Gastroesophageal sphincter (tissue), 4 donors: ENCODE results near the gene AGBL1. TPM values are rescaled to one million over a fixed set of nuclear protein-coding genes. Genes with fewer than 3 reads are reported as not detected.

ENCODE experiments used
- ATAC-seq: fragments of 150-250 bp; one replicate; pipeline ENCODE4 v1.9.1; 2016; ENCODE audit warnings: mild to moderate bottlenecking, moderate library complexity
- H3K27ac ChIP-seq, 4 donors: fragments of 200-600 bp; sonication (generic) in 3 of 4; 1 replicate in 3 of 4; 2 replicates in 1 of 4; pipeline ENCODE4 v1.5.1; 2016 to 2019
- H3K27me3 ChIP-seq: fragments of 200-600 bp; sonication (generic); one replicate; pipeline ENCODE4 v1.5.1; 2019
- H3K36me3 ChIP-seq, 2 donors: fragments of 200-600 bp; sonication (generic); one replicate each; pipeline ENCODE4 v1.5.1; 2019; ENCODE audit warnings: control low read depth in 1 of 2
- H3K4me1 ChIP-seq, 3 donors: fragments of 200-600 bp; sonication (generic); 1 replicate in 2 of 3; 2 replicates in 1 of 3; pipeline ENCODE4 v1.5.1; 2016 to 2019; ENCODE audit warnings: control low read depth in 2 of 3
- H3K4me3 ChIP-seq, 2 donors: fragments of 200-600 bp; sonication (generic); one replicate each; pipeline ENCODE4 v1.5.1; 2019; ENCODE audit warnings: mild to moderate bottlenecking in 1 of 2, moderate library complexity in 1 of 2
- H3K9me3 ChIP-seq, 3 donors: fragments of 200-600 bp; sonication (generic); one replicate each; pipeline ENCODE4 v1.5.1; 2017 to 2019; ENCODE audit warnings: control low read depth in 2 of 3
- CTCF ChIP-seq, 4 experiments: fragments of 200-600 bp in 2 of 4; fragments of 450-650 bp in 2 of 4; sonication (generic) in 1 of 4; IDR thresholded peaks; one replicate each; pipeline ENCODE4 v1.5.1; 2017 to 2019; ENCODE audit warnings: antibody characterized with exemption in 4 of 4, mild to moderate bottlenecking in 2 of 4, moderate library complexity in 2 of 4
- EP300 ChIP-seq: sonication (generic); formaldehyde crosslinking; IDR thresholded peaks from one replicate; pipeline ENCODE4 v1.6.1; 2017; ENCODE audit warnings: antibody characterized with exemption, mild to moderate bottlenecking
- POLR2A ChIP-seq, 2 donors: fragments of 450-650 bp; IDR thresholded peaks; one replicate each; pipeline ENCODE4 v1.6.1; 2017; ENCODE audit warnings: antibody characterized with exemption in 2 of 2, mild to moderate bottlenecking in 2 of 2, moderate library complexity in 1 of 2
- POLR2AphosphoS5 ChIP-seq: sonication (generic); formaldehyde crosslinking; IDR thresholded peaks from one replicate; pipeline ENCODE4 v1.6.1; 2017; ENCODE audit warnings: antibody characterized with exemption
- WGBS, 2 donors: methylation state at CpG; one replicate each; pipeline ENCODE4 v1.1.5; 2018; ENCODE audit warnings: low coverage in 1 of 2; 5-methylcytosine and 5-hydroxymethylcytosine counted together
- total RNA-seq, 4 donors: library from RNA; depleted of rRNA; stranded (reverse); fragments of >200 nt; gene quantifications; one replicate each; pipeline ENCODE4 v1.1.0, GENCODE V29; 2016

AGBL1 gene
- total RNA-seq, 4 donors from 2014 or later, result 0.12 to 0.13 TPM; not detected in 2

- WGBS, 2 donors, result 71 to 75% methylated on average over 1 of the region's 1 CpG
- Histone ChIP-seq H3K27me3 (no peaks in the 10 kb centered on the region), H3K9me3 (no peaks in the 10 kb centered on the region), H3K36me3 (no peaks in the 10 kb centered on the region), H3K4me3 (no peak overlapping the region), H3K27ac (no peak overlapping the region), H3K4me1 (no peaks in the 10 kb centered on the region)
- no peak for ATAC-seq
- TF ChIP-seq POLR2A (IDR thresholded peaks at IDR 0.05), result no peak
- TF ChIP-seq POLR2AphosphoS5, result no peak
- no peak for TF ChIP-seq EP300
- no peak for TF ChIP-seq CTCF (IDR thresholded peaks at IDR 0.05)
Measured at GRCh38 chr15:86275361-86275760, 195.7 kb downstream of the AGBL1 start.

GRCh38 chr15:86278586-86278985, 198.9 kb downstream of the AGBL1 start:
- TF ChIP-seq POLR2AphosphoS5, result no peak
- TF ChIP-seq POLR2A (IDR thresholded peaks at IDR 0.05), result no peak

GRCh38 chr15:86284635-86285034, 205.0 kb downstream of the AGBL1 start:
- H3K27ac ChIP-seq, result no peak overlapping the region
- H3K4me3 ChIP-seq, result no peak overlapping the region
- no peak for ATAC-seq
- no peaks in the 10 kb centered on the region for H3K36me3 ChIP-seq
- no peaks in the 10 kb centered on the region for H3K27me3 ChIP-seq
- H3K9me3 ChIP-seq, result no peaks in the 10 kb centered on the region
- H3K4me1 ChIP-seq, result no peaks in the 10 kb centered on the region
- TF ChIP-seq POLR2A (IDR thresholded peaks at IDR 0.05) (no peak), EP300 (no peak), CTCF (IDR thresholded peaks at IDR 0.05) (no peak), POLR2AphosphoS5 (no peak)

More at GRCh38 chr15:86278586-86278985, 198.9 kb downstream of the AGBL1 start:
- Histone ChIP-seq H3K27me3 (no peaks in the 10 kb centered on the region), H3K4me3 (no peak overlapping the region), H3K9me3 (no peaks in the 10 kb centered on the region), H3K27ac (no peak overlapping the region), H3K4me1 (no peaks in the 10 kb centered on the region), H3K36me3 (no peaks in the 10 kb centered on the region)
- 58 to 69% methylated on average over 5 of the region's 5 CpGs for WGBS, 2 donors
- ATAC-seq, result no peak

GRCh38 chr15:86295511-86295910, 215.8 kb downstream of the AGBL1 start:
- Histone ChIP-seq H3K4me1 (no peaks in the 10 kb centered on the region), H3K27ac (no peak overlapping the region), H3K4me3 (no peak overlapping the region), H3K36me3 (no peaks in the 10 kb centered on the region), H3K27me3 (peaks cover 4% of the 10 kb centered on the region), H3K9me3 (no peaks in the 10 kb centered on the region)
- WGBS, 2 donors, result 13 to 56% methylated on average over 1 of the region's 1 CpG
- TF ChIP-seq EP300 (no peak), CTCF (IDR thresholded peaks at IDR 0.05) (no peak), POLR2AphosphoS5 (no peak), POLR2A (IDR thresholded peaks at IDR 0.05) (no peak)
- no peak for ATAC-seq

- no peak for ATAC-seq
- Histone ChIP-seq H3K9me3 (no peaks in the 10 kb centered on the region), H3K4me1 (no peaks in the 10 kb centered on the region), H3K4me3 (no peak overlapping the region), H3K36me3 (no peaks in the 10 kb centered on the region), H3K27me3 (peaks cover 4% of the 10 kb centered on the region), H3K27ac (no peak overlapping the region)
- WGBS, 2 donors, result 67 to 68% methylated on average over 2 of the region's 2 CpGs
- TF ChIP-seq EP300, result no peak
- no peak for TF ChIP-seq CTCF (IDR thresholded peaks at IDR 0.05)
- no peak for TF ChIP-seq POLR2AphosphoS5
- no peak for TF ChIP-seq POLR2A (IDR thresholded peaks at IDR 0.05)
Measured at GRCh38 chr15:86296769-86297168, 217.1 kb downstream of the AGBL1 start.
